Measurements from ENCODE around the gene SZRD1.

The SZRD1 gene

DNA sequence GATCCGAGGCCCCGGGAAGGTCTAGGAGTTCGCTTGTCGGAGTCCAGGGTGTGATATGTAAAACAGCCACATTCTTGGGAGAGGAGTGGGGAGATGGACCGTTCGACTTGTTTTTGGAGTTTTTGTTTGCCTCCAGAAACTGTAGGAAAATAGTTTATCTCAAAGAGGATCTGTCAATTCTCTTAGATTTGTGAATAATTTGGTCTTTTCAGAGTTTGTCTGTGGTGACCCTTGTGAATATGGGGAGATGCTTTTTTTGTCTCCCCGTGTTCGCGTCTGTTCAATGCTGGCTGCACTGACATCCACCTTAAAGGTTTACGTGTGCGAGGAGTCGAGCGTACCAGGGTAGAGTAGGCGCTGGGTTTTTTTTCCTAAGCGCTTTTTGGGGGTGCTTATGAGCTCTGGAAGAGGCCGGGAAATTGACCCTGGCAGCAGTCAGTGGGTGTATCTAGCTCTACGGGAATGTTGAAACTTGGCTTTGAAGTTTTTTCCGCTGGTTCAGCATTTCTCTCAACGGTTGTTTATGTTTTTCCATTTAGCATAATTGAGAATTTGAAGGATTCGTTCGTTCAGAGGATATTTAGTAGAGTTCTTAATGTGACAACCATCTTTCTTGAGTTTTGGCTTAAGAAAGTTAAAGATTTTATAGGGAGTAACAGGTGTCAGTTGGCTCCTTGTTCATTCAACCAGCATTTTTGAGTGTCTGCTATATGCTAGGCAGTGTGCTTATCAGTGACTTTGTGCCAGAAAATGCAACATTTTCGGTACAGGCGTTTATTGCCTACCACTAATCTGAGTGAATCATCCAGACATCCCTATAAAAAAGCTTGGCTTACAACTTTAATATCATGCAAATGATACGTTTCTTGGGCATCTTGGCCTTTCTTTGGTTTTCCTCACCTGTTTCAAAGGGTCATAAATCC is 1.2 kb downstream of the SZRD1 start:
- DNase-seq = no peak

DNA sequence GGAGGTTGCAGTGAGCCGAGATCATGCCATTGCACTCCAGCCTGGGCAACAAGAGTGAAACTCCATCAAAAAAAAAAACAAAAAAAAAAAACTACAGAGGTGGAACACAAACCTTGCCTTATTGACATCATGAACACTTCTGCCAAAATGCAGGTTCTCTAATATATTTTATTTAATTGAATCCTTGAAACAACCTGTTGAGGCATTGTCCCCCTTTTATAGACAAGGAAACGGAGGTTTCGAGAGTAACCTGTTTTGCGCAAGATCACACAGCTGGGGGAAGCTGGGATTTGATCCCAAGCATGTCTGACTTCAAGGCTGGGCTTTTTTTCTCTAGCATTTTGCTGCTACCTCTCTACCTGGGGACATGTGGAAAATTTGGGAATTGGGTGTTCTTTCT is 2.8 kb downstream of the SZRD1 start:
- no peak for DNase-seq

DNA sequence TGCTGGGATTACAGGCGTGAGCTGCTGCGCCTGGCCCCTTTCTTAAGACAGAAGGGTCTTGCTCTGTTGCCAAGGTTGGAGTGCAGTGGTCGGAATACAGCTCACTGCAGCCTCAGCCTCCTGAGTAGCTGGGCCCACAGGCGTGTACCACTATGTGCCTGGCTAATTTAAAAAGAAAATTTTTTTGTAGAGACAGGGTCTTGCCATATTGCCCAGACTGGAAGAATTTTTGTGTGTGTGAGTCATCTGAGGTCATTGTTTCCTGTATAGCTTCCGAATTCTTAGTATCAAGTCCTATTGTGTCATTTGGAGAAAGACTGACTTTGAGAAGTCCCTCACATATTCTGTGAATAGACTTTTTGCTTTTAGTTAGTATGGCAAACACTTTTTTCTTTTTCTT is 4.7 kb downstream of the SZRD1 start:
- no peak for DNase-seq

DNA sequence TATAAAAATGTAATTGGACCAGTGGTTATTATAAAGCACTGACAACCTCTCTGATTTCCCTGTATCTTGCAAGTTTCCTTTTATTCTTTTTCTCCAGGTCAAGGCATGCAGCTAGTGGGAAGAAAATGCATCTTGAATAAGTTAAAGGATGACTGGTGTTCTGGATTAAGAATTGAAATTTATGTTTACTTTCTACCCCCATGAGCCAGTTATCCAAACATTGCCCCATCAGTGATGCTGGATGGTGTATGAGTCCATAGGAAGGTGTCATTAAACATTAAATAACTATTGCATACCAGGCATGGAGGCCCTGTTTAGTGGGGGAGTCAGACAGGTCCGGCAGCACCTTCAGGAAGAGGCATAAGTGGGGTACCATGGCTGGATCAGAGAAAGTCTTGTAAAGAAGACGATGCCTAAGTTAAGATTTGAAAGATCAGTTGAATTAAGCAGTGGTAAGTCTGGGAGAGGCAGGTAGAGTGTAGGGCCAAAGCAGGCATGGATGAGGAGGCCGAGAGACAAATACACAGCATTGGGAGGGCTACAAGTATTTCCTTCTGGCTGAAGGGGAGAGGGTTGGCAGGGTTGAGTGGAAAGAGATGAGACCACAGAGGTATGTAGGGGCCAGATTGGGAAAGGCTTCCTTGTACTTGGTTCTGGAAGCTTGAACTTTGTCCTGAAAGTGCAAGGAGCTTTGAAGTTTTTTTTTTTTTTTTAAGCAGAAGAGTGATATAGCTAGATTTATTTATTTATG is 5.7 kb downstream of the SZRD1 start:
- DNase-seq = no peak

DNA sequence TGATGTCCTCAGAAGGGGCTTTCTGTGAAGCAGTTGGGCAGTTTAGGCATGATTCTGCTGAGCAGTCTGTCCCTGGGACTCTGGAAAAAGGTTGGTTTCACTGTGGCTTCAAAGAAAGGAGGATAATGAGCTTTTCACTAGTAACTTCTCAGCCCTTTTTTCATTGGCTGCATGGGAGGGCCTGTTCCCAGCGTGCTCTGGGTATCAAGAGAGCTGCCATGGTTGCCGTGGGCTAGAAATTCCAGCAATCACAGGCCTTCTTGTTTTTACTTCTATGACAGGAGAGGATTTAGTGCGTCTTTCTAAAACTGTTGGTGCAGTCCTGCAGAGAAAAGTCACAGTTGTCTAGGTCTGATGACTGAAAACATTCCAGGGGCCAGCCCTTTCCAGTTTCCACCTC is 7.2 kb downstream of the SZRD1 start:
- no peak for DNase-seq

DNA sequence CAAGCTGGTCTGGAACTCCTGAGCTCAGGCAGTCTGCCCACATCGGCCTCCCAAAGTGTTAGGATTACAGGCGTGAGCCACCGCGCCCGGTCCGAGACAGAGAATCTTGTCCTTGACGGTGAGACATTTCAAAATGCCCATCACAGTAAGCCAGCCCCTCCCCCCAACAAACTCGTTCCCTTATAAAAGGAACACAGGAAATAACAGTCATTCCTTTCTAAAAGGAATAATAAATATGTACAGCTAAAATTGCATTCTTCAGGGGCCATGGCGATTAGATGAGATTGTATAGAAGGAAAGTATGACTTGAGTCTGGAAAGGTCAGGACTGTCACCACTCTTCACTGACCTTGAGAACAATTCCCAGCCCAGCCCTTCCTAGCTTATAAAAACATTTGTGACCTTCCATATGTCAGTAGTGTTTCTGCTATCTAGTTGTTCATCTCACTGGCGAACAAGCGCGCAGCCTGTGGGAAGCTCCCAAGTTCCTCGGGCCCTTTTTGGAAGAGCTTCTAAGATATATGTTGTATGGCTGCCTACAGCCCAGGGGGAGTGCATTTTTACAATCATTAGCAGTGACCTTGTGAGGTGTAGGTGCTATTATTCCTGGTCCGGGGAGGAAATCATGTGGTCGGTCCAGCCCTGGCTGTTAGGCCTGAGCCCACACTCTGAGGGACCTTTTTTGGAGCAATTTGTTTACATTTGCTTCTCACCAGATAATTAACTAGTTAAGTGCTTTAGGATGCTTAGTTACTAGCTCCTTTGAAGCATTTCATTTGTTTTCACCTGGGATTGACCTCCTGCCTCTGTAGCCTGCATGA is 8.7 kb downstream of the SZRD1 start:
- DNase-seq = no peak

DNA sequence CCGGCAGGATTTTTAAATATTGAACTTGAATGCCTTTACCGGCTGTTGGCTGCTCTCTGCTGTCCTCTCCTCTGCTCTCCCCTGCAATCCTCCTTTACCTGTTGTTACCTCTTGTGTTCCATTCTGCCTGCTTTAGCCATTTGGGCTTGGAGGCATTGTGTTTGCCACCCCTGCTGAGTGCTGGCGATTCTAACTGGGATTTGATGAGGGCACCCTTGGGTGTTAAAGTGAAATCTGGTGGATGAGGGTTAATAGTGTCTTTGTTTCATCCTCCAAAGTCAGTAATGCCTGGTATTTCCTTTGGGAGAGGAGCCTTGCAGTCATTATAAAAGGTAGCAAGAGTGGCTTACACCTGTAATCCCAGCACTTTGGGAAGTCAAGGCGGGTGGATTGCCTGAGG is 9.9 kb downstream of the SZRD1 start:
- no peak for DNase-seq

DNA sequence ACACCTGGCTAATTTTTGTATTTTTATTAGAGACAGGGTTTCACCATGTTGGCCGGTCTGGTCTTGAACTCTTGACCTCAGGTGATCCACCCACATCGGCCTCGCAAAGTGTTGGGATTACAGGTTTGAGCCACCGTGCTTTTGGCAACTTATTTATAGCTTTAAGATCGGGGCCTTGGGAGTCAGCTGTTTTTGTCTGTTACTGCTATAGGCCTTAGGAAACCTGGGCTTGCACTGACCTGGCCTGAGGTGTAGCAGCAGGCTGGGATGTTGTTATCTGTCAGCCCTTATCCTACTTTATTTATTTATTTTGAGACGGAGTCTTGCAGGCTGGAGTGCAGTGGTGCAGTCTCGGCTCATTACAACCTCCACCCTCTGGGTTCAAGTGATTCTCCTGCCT is 11.4 kb downstream of the SZRD1 start:
- no peak for DNase-seq

DNA sequence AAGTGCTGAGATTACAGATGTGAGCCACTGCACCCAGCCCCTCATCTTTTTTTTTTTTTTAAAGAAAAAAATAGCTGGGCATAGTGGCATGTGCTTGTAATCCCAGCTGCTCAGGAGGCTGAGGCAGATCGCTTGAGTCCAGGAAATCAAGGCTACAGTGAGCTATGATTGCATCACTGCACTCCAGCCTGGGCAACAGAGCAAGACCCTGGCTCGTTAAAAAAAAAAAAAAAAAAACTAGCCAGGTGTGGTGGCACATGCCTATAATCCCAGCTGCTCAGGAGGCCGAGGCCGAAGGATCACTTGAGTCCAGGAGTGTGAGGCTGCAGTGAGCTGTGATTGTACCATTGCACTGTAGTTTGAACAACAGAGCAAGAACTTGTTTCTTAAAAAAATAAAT is 13.8 kb downstream of the SZRD1 start:
- no peak for DNase-seq

DNA sequence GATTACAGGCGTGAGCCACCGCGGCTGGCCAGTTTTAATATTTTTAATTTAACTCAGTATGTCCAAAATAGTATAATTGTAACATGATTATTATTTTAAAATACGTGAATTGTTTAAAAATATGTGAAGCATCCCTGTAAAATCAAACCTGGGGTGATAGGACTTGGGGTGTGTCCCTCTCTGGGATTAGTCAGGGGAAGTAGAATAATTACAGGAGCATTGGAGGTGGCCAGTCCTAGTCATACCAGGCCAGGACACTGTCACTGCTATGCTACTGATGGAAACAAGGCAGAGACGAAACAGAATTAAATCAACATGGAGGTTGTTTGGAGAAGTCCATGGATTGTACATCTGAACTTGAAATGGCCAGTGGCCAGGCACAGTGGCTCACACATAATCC is 16.8 kb downstream of the SZRD1 start:
- no peak for DNase-seq

DNA sequence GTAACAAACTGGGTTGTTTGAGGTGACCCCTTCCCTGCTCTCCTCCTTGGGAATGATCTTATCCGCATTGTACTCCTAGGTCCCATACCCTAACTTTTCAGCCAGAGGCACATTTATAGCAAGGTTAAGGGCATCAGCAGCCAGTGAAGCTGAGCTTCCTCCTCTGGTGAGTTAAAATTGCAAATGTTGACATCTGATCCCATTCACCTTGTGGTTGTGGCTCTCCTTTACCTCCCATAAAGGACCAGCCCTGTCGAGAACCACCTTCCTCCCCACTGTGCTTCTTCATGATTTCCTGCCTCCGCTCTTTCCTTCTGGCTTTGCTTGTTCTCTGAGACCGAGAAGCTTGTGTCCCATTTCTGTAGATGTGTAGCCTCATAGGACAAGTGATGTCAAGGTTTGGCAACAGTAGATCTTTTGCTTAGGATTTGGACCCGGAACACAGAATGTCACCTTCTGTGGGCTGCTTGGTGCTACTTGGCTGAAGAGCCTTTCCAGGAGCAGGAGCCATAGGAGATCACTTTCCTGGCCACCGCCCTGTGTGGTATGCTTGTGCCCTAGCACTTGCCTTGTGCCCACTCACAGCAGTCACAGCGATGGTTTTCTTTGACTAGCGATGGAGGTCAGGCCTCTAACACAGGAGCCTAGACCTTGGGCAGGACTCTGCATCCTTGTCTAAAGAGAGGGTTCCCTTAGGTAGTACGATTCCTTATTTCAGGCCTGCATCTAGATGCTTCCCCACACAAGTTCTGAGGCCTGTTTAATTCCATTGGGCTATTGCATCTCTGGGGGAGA is 18.8 kb downstream of the SZRD1 start:
- DNase-seq = no peak

DNA sequence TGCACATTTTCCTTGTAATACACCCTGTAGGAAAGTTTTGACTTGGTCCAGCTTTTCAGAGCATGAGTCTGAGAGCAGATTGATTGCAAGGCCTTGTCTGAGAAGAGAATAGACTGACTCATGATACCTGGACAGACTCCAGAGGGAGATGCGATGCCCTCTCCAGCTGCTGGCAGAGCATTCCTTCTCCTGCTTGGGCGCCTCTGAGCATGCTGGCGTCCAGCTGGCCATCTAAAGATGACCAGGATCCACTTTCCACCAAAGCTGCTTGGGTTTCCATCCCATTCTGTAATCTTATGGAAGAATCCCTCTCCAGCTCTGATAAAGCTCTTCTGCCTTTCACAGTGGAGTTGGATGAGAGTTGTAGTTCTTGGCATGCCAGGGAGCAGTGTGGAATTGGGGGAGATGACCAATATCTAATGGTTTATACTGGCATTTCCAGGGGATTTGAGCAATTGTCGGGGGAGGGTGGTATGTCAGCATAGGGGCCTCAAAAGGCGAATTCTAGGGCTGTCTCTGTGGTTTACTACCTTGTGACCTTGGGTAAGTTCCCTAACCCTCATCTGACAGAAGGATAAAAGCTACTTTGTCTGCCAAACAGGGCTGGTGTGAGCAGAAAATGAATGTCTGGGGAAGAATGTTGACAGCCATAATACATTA is 19.5 kb downstream of the SZRD1 start:
- no peak for DNase-seq

DNA sequence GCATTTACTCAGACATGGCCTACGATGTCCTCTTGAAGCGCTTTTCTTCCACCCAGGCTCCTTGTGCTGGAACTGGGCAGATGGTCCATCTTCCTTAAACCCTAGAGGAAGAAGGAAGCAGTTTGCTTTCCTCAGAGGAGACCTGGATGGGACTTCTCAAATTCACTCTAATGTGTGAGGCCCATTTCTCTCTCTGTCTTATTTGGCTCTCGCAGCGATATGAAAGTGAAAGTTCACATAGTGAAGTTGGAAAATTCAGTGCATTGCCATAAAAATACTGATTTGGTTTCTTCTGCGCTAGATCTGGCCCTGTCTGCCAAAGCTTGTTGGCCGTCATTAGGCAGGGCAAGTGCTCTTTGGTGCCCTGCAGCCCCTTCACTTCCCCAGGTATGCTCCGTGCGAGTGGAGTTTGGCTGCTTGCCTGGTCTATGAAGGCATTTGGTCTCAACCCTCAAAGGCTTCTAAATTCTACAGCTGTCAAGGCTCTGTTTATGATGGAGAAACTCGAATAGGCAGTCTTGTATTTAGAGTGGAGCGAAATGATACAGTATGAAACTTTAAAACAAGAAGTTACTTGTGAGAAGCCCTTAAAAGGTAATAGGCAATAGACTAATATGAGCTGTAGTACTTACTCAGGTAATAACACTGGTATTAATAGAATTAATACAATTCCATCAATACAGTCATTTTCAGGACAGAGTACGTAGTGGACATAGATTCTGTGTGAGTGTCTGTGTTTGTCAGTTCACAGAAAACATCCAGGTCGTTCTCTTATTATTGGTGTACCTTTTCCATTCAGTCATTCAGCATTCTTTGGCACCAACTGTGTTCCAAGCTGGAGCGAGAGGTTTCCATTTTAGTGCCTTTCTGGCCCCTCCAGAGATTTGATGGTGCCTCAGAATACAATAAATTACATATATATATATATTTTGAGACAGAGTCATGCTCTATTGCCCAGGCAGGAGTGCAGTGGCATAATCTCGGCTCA is 20.5 kb downstream of the SZRD1 start:
- no peak for DNase-seq

DNA sequence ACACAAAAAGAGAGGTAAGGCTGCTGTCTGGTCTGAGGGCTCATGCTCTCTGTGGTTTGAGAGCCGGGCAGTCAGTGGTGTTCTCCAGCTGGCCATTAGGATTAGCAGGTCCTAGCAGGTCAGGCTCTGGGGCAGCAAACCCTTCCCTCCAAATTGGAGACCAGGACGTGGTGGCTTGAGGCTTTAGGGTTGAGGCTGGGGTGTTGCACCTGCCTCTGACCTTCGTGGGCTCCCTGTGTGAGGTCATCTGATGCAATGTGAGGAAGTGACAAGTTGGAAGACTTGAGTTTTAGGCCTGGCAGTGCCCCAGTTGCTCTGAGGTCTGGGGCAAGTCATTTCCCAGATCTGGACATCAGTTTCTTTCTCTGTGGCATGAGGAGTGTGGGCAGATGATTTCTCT is 24.4 kb downstream of the SZRD1 start:
- no peak for DNase-seq

DNA sequence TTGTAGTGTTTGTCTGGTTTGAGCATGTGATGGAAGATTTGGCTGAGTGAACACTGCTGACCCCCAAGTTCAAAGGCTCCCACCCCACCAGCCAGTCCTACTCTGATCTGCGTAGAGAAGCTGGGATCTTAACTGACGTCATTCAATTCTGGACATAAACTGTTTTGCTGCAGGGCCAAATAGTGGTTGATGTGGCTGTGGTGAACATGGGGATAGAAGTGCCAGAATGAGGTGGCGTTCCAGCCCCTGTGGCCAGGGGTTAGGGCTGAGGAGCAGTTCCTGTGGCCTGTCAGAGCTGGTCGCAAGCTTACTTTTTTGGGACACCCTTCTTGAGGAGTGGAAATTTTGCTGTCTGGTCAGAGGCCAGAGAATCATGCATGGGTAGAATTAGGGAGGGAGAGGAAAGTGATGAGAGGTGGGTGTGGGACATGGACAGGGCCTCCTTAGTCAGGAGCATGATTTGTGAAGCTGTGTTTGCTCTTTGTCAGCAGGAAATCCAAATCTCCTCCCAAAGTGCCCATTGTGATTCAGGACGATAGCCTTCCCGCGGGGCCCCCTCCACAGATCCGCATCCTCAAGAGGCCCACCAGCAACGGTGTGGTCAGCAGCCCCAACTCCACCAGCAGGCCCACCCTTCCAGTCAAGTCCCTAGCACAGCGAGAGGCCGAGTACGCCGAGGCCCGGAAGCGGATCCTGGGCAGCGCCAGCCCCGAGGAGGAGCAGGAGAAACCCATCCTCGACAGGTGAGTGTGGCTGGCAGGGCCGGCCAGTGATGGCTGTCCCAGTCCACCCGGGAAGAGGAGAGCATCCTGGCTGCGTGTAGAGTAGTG is 25.9 kb downstream of the SZRD1 start:
- DNase-seq = no peak

DNA sequence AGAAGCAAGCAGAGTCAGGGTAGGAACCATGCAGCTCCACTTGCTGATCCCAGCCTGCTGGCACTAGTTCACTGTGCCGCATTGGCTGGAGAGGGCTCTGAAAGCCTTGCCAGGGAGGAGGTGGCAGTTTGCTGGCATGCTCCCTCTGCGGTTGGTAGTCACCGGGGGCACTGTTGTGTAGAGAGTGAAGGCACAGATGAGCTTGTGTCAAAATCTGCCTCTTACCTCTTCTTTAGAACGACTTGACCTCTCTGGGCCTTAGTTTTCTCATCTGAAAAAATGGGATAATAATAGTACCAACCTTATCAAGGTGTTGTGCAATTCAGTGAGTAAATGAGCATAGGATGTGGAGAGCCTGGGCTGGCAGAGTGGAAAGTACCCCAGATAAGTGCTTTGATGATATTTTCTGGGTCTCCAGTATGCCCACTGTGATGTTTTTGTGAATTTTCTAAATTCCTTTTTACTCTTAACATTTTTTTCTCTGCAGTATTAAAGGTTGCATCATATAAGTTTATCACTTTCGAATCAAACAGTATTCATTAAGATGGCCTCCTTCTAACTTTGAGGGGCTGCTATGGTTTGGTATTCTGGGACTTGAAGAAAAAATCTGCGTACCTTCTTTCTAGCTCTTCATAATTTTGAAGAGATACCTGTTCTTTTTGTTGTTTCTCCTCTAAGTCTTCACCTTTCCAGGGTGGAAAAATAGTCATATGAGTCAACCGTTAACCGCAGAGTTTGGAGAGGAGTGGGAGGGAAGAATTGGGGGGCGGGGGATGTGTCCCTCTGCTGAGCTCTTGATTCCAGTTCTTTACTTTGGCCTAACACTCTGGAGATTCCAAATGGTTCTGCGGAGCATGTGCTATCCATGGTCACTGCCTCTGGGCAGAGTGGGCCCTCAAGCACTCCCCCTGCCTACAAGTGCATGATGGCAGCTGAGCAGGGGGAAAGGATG is 26.8 kb downstream of the SZRD1 start:
- DNase-seq = no peak

DNA sequence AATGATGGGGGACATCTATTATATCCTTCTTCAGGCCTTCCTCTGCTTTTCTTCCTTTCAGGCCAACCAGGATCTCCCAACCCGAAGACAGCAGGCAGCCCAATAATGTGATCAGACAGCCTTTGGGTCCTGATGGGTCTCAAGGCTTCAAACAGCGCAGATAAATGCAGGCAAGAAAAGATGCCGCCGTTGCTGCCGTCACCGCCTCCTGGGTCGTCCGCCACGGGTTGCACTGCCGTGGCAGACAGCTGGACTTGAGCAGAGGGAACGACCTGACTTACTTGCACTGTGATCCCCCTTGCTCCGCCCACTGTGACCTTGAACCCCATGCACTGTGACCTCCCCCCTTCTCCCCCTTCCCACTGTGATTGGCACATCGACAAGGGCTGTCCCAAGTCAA is 27.9 kb downstream of the SZRD1 start:
- DNase-seq = no peak

DNA sequence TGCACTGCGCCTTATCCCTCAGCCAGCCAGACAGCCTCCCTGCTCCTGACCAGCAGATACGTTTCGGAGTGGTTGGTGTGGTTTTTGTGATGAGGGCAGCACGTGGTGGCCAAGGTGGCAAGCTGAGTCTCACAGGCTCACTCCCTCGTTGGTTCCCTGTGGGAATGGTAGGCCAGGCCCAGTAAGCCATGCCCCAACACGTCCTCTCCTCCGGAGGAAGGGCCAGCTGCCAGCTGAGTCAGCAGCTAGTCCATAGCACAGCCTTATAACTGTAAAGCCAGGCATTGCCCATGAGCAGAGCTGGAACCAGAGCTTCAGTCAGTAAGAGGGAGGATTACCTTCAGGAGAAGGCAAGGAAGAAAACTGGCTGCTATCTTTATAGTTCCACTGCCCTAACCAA is 29.5 kb downstream of the SZRD1 start:
- no peak for DNase-seq

DNA sequence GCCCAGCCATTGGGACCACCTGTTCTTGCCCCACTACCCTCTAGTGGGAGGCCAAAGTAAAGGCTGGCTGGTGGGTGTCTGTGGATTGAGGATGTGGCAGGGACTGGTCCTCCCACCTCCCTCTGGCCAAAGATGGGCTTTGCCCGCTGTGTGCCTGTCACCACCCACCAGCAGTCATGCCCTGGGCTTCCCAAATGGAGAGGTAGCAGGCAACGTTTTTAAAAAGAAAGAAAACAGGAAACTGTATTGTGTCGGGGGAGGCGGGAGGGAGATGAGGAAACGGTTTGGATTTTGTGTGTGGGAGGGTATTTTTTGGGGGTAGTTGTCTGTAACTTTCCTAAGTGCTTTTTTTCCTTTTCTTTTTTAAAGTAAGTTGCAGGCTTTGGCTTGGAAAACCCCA is 30.1 kb downstream of the SZRD1 start:
- DNase-seq = no peak
